ENCODE measurements around the gene COA7.

- TF ChIP-seq CTCF (IDR thresholded peaks at IDR 0.05) (no peak), EZH2phosphoT487 (IDR thresholded peaks at IDR 0.05; ENCODE audit: borderline replicate concordance, low read depth) (no peak), TCF12 (IDR thresholded peaks at IDR 0.05) (no peak), PBX3 (IDR thresholded peaks at IDR 0.05) (no peak), JUND (IDR thresholded peaks at IDR 0.05) (no peak), POLR2AphosphoS5 (IDR thresholded peaks at IDR 0.05; ENCODE audit: low read depth, low read length) (no peak), NFIC (IDR thresholded peaks at IDR 0.05; ENCODE audit: borderline replicate concordance) (no peak), TAF1 (IDR thresholded peaks at IDR 0.05; ENCODE audit: borderline replicate concordance, low read depth, low read length) (no peak), GABPA (IDR thresholded peaks at IDR 0.05; ENCODE audit: low read depth) (no peak)
These were observed 62.6 kb downstream of the COA7 start for GRCh38 chr1:52635321-52636089.
